K562 (cell line): ENCODE measurements around the gene ERI2. TPM values are rescaled to one million over a fixed set of nuclear protein-coding genes. Genes with fewer than 3 reads are reported as not detected.
A peak's percentile ranks its signal among the peaks of the same experiment; 100 is the strongest.

Source experiments
- ATAC-seq: fragments of 200-7000 bp; cut with Tn5 transposase; 3 replicates; pipeline ENCODE4 v1.9.1; 2020; ENCODE audit warnings: moderate library complexity
- BruUV-seq: library from RNA; stranded (reverse); fragments of 400-500 nt; replicated peaks from 2 replicates; lab custom pipeline; 2021; lab: Mats Ljungman, UMichigan
- CTCF ChIA-PET: fragments of 300-600 bp; formaldehyde crosslinking; extraction: SDS; loops from one replicate; lab custom pipeline; 2021; ENCODE audit warnings: low intra/inter-chr PET ratio; lab: Yijun Ruan, JAX
- POLR2A ChIA-PET: fragments of 300-600, 350-650 bp; sonication (Branson Sonifier 250); formaldehyde crosslinking; extraction: SDS; loops from one replicate; lab custom pipeline; 2021; ENCODE audit warnings: antibody characterized with exemption, inconsistent platforms; lab: Yijun Ruan, JAX
- DNase-seq, 4 experiments: peaks; one replicate each; pipeline versions ENCODE4 v3.0.0 to v3.0.0-alpha.2; 2011 to 2018; ENCODE audit warnings: low spot score in 3 of 4, mixed read lengths in 3 of 4; ENCODE audit errors: extremely low read depth in 1 of 4
- FAIRE-seq: peaks from 2 replicates; lab custom pipeline; 2011; peaks lifted over from hg19 to GRCh38; lab: Jason Lieb, UNC
- H2AFZ ChIP-seq: 2 replicates; pipeline ENCODE4 v1.6.0; 2011; ENCODE audit warnings: low read depth, low read length, control low read depth, inconsistent platforms
- H3K27ac ChIP-seq: fragments of 200-600 bp; 3 replicates; pipeline ENCODE4 v1.8.0; 2011; ENCODE audit warnings: low read depth, mild to moderate bottlenecking, control low read depth, inconsistent platforms, low read length, moderate library complexity, mixed read lengths; ENCODE audit errors: extremely low read depth
- H3K27me3 ChIP-seq, 2 experiments: fragments of 300-600 bp in 1 of 2; 2 replicates in 1 of 2; 3 replicates in 1 of 2; pipeline versions ENCODE4 v1.6.0 to v1.8.0; 2011; ENCODE audit warnings: inconsistent platforms in 2 of 2, low read length in 2 of 2, mild to moderate bottlenecking in 1 of 2, mixed read lengths in 1 of 2, moderate library complexity in 1 of 2; ENCODE audit not compliant: control insufficient read depth in 2 of 2, insufficient read depth in 2 of 2
- H3K36me3 ChIP-seq: fragments of 300-600 bp; 3 replicates; pipeline ENCODE4 v1.8.0; 2011; ENCODE audit warnings: mild to moderate bottlenecking, low read length, inconsistent platforms; ENCODE audit not compliant: control insufficient read depth, insufficient read depth
- H3K4me1 ChIP-seq, 2 experiments: fragments of 200-600 bp in 1 of 2; replicated peaks in 1 of 2; 2 replicates in 1 of 2; 3 replicates in 1 of 2; pipeline versions ENCODE4 v1.5.1 to v1.8.0; 2011; ENCODE audit warnings: inconsistent platforms in 2 of 2, low read length in 2 of 2, mild to moderate bottlenecking in 1 of 2, mixed read lengths in 1 of 2, moderate library complexity in 1 of 2; ENCODE audit not compliant: control insufficient read depth in 2 of 2, insufficient read depth in 2 of 2
- H3K4me2 ChIP-seq: 2 replicates; pipeline ENCODE4 v1.6.1; 2011; ENCODE audit warnings: low read length, control low read depth, inconsistent platforms, mixed read lengths; ENCODE audit not compliant: insufficient read depth
- H3K4me3 ChIP-seq: fragments of 200-600 bp; sonication (generic), shearing (Covaris generic); 2 replicates; pipeline ENCODE4 v1.5.1; 2016; ENCODE audit warnings: control low read depth, inconsistent platforms
- H3K79me2 ChIP-seq: fragments of 200-600 bp; 3 replicates; pipeline ENCODE4 v1.8.0; 2011; ENCODE audit warnings: low read length, inconsistent platforms; ENCODE audit not compliant: control insufficient read depth, insufficient read depth
- H3K9ac ChIP-seq, 2 experiments: 2 replicates each; pipeline versions ENCODE4 v1.6.0 to v1.6.1; 2011; ENCODE audit warnings: low read depth in 2 of 2, low read length in 2 of 2, control low read depth in 1 of 2, inconsistent platforms in 1 of 2, mild to moderate bottlenecking in 1 of 2, mixed read lengths in 1 of 2; ENCODE audit not compliant: insufficient read depth in 1 of 2
- H3K9me1 ChIP-seq: one replicate; pipeline ENCODE4 v1.6.0; 2011; ENCODE audit warnings: inconsistent platforms, mild to moderate bottlenecking, low read length, moderate library complexity; ENCODE audit not compliant: control insufficient read depth, insufficient read depth
- H3K9me3 ChIP-seq: replicated peaks from 2 replicates; pipeline ENCODE4 v1.5.1; 2011; ENCODE audit warnings: low read depth, low read length, inconsistent platforms; ENCODE audit not compliant: control insufficient read depth, insufficient read depth
- H4K20me1 ChIP-seq: replicated peaks from 2 replicates; pipeline ENCODE4 v1.6.1; 2011; ENCODE audit warnings: low read length, inconsistent platforms, mixed read lengths; ENCODE audit not compliant: control insufficient read depth, insufficient read depth
- BCOR ChIP-seq: fragments of 450-650 bp; IDR thresholded peaks from 2 replicates; pipeline ENCODE4 v1.6.1; 2016
- CEBPZ ChIP-seq: fragments of 150-350 bp; IDR thresholded peaks from 2 replicates; pipeline ENCODE4 v1.6.1; 2014; ENCODE audit warnings: low read depth, mild to moderate bottlenecking, low read length, borderline replicate concordance
- CHD4 ChIP-seq: fragments of 200-600 bp; sonication (generic); IDR thresholded peaks from 3 replicates; pipeline ENCODE4 v1.6.1; 2012; ENCODE audit warnings: low read depth, mild to moderate bottlenecking, mixed read lengths, low read length, inconsistent platforms; ENCODE audit not compliant: insufficient read depth, insufficient replicate concordance, poor library complexity, severe bottlenecking
- MCM5 ChIP-seq: fragments of 450-650 bp; IDR thresholded peaks from 2 replicates; pipeline ENCODE4 v1.6.1; 2016; ENCODE audit warnings: low read depth
- NUFIP1 ChIP-seq: fragments of 450-650 bp; IDR thresholded peaks from 2 replicates; pipeline ENCODE4 v1.6.1; 2018; ENCODE audit not compliant: partially characterized antibody
- RBM25 ChIP-seq: fragments of 200-400 bp; formaldehyde crosslinking; IDR thresholded peaks from 2 replicates; pipeline ENCODE4 v1.6.1; 2018; ENCODE audit warnings: low read length, low read depth, moderate library complexity; ENCODE audit not compliant: severe bottlenecking
- USF2 ChIP-seq: sonication (generic); formaldehyde crosslinking; IDR thresholded peaks from 2 replicates; pipeline ENCODE4 v1.5.0; 2020; ENCODE audit warnings: missing genetic modification reagents
- XRCC5 ChIP-seq: fragments of 200-400 bp; formaldehyde crosslinking; IDR thresholded peaks from 2 replicates; pipeline ENCODE4 v1.6.1; 2017; ENCODE audit warnings: low read depth, mild to moderate bottlenecking, low read length
- ZNF253 ChIP-seq: fragments of 250-450 bp; sonication (Bioruptor Pico); conservative IDR thresholded peaks from 2 replicates; pipeline ENCODE4 v1.6.1; 2021; ENCODE audit warnings: mild to moderate bottlenecking
- ZNF512 ChIP-seq: IDR thresholded peaks from 2 replicates; pipeline ENCODE4 v1.6.1; 2016; ENCODE audit warnings: missing genetic modification characterization, missing compliant biosample characterization
- ZNF586 ChIP-seq: fragments of 450-650 bp; formaldehyde crosslinking; conservative IDR thresholded peaks from 2 replicates; pipeline ENCODE4 v1.4.0; 2020; ENCODE audit warnings: mild to moderate bottlenecking, moderate library complexity
- ZZZ3 ChIP-seq: fragments of 450-650 bp; IDR thresholded peaks from 2 replicates; pipeline ENCODE4 v1.6.1; 2016; ENCODE audit warnings: antibody characterized with exemption, mild to moderate bottlenecking, moderate library complexity
- WGBS: fragments of 100-300 bp; shearing (Covaris generic); methylation state at CpG from one replicate; pipeline ENCODE4 v1.1.6; 2016; ENCODE audit warnings: low coverage, mixed read lengths; ENCODE audit not compliant: insufficient coverage; ENCODE audit errors: missing lambda C conversion rate; 5-methylcytosine and 5-hydroxymethylcytosine counted together
- in situ Hi-C: fragments of 300-500 bp; cut with MboI; formaldehyde crosslinking; loops from 4 replicates; pipeline ENCODE4 v1.15.0; 2018; ENCODE audit warnings: inconsistent platforms, mixed read lengths
- intact Hi-C: fragments of 100-400 bp; cut with micrococcal nuclease; formaldehyde crosslinking; loops from 2 replicates; pipeline ENCODE4 v1.14.2; 2022
- polyA plus RNA-seq, 8 experiments: library from polyadenylated mRNA; depleted of rRNA in 4 of 8; stranded (reverse) in 5 of 8; unstranded in 3 of 8; fragments of >200 nt; fragmentation: Nextera tagmentation in 2 of 8; fragmentation: Illumina TruSeq in 1 of 8; extraction: Ambion mirVana in 2 of 8; extraction: Trizol in 1 of 8; gene quantifications; 2 replicates each; pipeline versions ENCODE4 v1.2.1 to v1.2.3, GENCODE V29; 2011 to 2014; ENCODE audit warnings: inconsistent platforms in 1 of 8, missing spikeins in 1 of 8
- total RNA-seq, 7 experiments: library from RNA; depleted of rRNA in 6 of 7; stranded (reverse); fragments of >200 nt in 6 of 7; fragmentation: Illumina TruSeq in 2 of 7; extraction: Trizol in 2 of 7; gene quantifications; 2 replicates each; pipeline versions ENCODE4 v1.2.1 to v1.2.3, GENCODE V29; 2011 to 2021; ENCODE audit warnings: low replicate concordance in 1 of 7

ERI2 gene
- total and polyA plus RNA-seq, 9 of the 15 experiments (the other 6 are each of a cell fraction or from before 2014, with no cell fraction given), result 23.3 to 57.0 (median 48.1) TPM

GRCh38 chr16:20818929-20819585 lies 12.8 kb upstream of the ERI2 start:
- Histone ChIP-seq H3K9ac (no peak overlapping the region), H3K79me2 (no peaks in the 10 kb centered on the region), H3K4me3 (no peak overlapping the region), H3K27me3 (no peaks in the 10 kb centered on the region), H3K9me3 (no peaks in the 10 kb centered on the region), H4K20me1 (no peaks in the 10 kb centered on the region), H3K4me2 (no peak overlapping the region), H2AFZ (no peak overlapping the region), H3K4me1 (no peaks in the 10 kb centered on the region), H3K27ac (no peak overlapping the region), H3K9me1 (no peaks in the 10 kb centered on the region), H3K36me3 (peaks cover 81% of the 10 kb centered on the region; the same call in 2 of the 3 replicates)
- WGBS, result 86% methylated on average over 3 of the region's 4 CpGs
- ATAC-seq (no peak), FAIRE-seq (no peak), DNase-seq (no peak)
- POLR2A ChIA-PET, result interaction anchor here (0.6 to 1.6 kb wide), 5 partner anchors 11 to 19 kb away, joined by 3 to 5 read pairs (median 4); partner anchors contain the start of genes ERI2 and REXO5
- in situ Hi-C loops (no loop called here), intact Hi-C loops (no loop called here)
- BruUV-seq, result no TSS peak
- CTCF ChIA-PET, result interaction anchor here (0.6 kb wide), 1 partner anchor 265 kb away, joined by 6 read pairs; no protein-coding TSS in a partner anchor
- TF ChIP-seq USF2, result no peak
- no peak for TF ChIP-seq ZNF253 (CRISPR knock-in tag)
- TF ChIP-seq RBM25, result peak; percentile 49
- no peak for TF ChIP-seq CEBPZ
- no peak for TF ChIP-seq NUFIP1
- no peak for TF ChIP-seq ZZZ3
- TF ChIP-seq XRCC5, result no peak
- TF ChIP-seq CHD4, result no peak
- TF ChIP-seq ZNF586 (CRISPR knock-in tag), result no peak
- no peak for TF ChIP-seq MCM5
- peak; percentile 9; the same call in 1 of the 2 replicates for TF ChIP-seq BCOR
- TF ChIP-seq ZNF512 (tag), result peak; percentile 88
